IPS DF 6.9 (cell line): ENCODE data around the gene CCR5AS.

Source experiments
- DNase-seq: peaks from one replicate; pipeline ENCODE4 v3.0.0-alpha.2; 2013; ENCODE audit warnings: low read depth, low spot score
- H3K27ac ChIP-seq: one replicate; pipeline ENCODE4 v1.5.1; 2013; ENCODE audit warnings: low read length, control low read depth
- H3K27me3 ChIP-seq: 2 replicates; pipeline ENCODE4 v1.6.1; 2013; ENCODE audit warnings: mild to moderate bottlenecking, low read length; ENCODE audit not compliant: control insufficient read depth, insufficient read depth
- H3K36me3 ChIP-seq: 2 replicates; pipeline ENCODE4 v1.6.1; 2013; ENCODE audit warnings: low read length; ENCODE audit not compliant: control insufficient read depth, insufficient read depth
- H3K4me1 ChIP-seq: 2 replicates; pipeline ENCODE4 v1.6.1; 2013; ENCODE audit warnings: low read length; ENCODE audit not compliant: control insufficient read depth, insufficient read depth
- H3K4me3 ChIP-seq: 2 replicates; pipeline ENCODE4 v1.5.1; 2013; ENCODE audit warnings: mild to moderate bottlenecking, low read length
- H3K9me3 ChIP-seq: 2 replicates; pipeline ENCODE4 v1.6.1; 2013; ENCODE audit warnings: low read length, inconsistent platforms; ENCODE audit not compliant: control insufficient read depth, insufficient read depth
- WGBS: extraction: QIAGEN DNeasy Blood & Tissue Kit; methylation state at CpG from one replicate; pipeline ENCODE4 v1.1.7; 2013; ENCODE audit warnings: mixed read lengths, missing lambda C conversion rate; ENCODE audit not compliant: insufficient read length, insufficient coverage; 5-methylcytosine and 5-hydroxymethylcytosine counted together

The CCR5AS gene

DNA sequence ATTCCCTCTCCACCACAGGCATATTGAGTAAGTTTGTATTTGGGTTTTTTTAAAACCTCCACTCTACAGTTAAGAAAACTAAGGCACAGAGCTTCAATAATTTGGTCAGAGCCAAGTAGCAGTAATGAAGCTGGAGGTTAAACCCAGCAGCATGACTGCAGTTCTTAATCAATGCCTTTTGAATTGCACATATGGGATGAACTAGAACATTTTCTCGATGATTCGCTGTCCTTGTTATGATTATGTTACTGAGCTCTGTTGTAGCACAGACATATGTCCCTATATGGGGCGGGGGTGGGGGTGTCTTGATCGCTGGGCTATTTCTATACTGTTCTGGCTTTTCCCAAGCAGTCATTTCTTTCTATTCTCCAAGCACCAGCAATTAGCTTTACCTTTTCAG is 37.7 kb downstream of the CCR5AS start:
- H3K27me3 ChIP-seq = no peaks in the 10 kb centered on the region
- H3K9me3 ChIP-seq = no peaks in the 10 kb centered on the region
- WGBS = no CpG with 5 or more reads among the region's 4 CpGs
- H3K36me3 ChIP-seq = no peaks in the 10 kb centered on the region
- H3K27ac ChIP-seq = no peak overlapping the region
- no peak overlapping the region for H3K4me3 ChIP-seq
- no peaks in the 10 kb centered on the region for H3K4me1 ChIP-seq
- no peak for DNase-seq

DNA sequence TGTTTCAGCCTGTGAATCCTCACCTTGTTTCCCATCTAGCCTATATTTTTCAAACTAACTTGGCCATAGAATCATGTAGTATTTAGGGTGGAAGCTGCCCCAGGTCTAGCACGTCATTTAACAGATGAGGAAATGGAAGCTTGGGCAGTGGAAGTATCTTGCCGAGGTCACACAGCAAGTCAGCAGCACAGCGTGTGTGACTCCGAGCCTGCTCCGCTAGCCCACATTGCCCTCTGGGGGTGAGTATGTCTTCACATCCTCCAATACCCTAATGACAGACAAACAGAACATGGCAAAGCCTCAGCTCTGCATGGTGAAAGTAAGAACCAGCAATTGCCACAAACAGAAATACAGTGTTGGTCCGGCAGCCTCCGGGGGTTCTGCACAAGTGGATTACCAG is 38.3 kb downstream of the CCR5AS start:
- no CpG with 5 or more reads among the region's 7 CpGs for WGBS
- no peaks in the 10 kb centered on the region for H3K36me3 ChIP-seq
- no peak overlapping the region for H3K27ac ChIP-seq
- H3K9me3 ChIP-seq = no peaks in the 10 kb centered on the region
- H3K4me3 ChIP-seq = no peak overlapping the region
- H3K27me3 ChIP-seq = no peaks in the 10 kb centered on the region
- peak; percentile 45 for DNase-seq
- no peaks in the 10 kb centered on the region for H3K4me1 ChIP-seq

DNA sequence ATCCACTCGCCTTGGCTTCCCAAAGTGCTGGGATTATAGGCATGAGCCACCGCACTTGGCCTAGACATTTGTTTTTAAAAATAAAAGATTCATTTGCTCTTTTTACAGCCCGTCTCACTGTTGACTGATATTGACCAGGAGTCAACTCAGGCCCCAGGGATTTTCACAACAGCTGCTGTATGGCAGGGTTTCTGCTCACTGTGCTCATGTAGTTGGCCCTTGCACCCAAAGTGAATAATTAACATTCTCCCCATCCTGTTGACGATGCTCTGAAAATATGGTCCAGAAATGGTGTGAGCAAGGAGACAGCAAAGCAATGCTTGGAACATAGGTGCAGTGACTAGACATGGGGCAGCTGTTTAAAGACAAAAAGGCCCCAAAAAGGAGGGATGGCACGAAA is 39.1 kb downstream of the CCR5AS start:
- Histone ChIP-seq H3K4me3 (no peak overlapping the region), H3K27me3 (no peaks in the 10 kb centered on the region), H3K36me3 (no peaks in the 10 kb centered on the region), H3K27ac (no peak overlapping the region), H3K4me1 (no peaks in the 10 kb centered on the region), H3K9me3 (no peaks in the 10 kb centered on the region)
- no CpG with 5 or more reads among the region's 5 CpGs for WGBS
- no peak for DNase-seq

DNA sequence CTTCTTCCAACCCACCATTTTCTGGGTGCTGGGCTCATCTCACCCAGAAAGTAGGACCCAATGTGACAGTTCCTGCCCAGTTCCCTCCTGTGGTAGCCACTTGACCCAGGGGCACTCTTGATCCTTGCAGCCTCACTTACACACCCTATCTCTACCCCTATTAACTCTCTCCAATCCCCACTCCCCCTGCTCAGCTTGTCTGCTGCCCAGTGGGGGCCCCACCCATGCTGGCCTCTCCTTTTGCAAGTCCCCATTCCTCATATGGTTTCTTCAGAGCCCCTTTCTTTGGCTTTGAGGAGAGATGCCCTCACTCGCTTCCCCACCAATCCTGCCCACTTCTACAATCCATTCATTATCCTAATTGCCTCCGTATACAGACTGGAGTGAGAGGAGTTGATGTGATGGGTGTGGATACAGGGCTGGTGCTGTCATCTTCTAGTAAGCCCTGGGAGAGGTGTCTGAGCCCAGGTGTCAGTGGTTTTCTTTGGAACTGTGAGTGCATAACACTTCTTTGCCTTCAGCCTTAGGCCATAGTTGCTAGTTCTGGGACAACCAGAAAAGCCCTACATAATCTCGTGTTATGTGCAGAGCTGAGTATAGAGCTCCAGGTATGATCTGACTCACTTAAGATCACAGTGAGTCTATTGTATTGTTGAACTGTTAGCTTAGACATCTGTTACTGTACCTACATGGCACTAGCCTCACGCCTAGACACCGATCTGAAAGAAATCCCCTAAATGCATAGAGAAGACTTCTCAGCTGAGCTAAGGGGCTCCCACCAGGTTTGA is 40.9 kb downstream of the CCR5AS start:
- Histone ChIP-seq H3K27ac (no peak overlapping the region), H3K4me1 (no peaks in the 10 kb centered on the region), H3K4me3 (no peak overlapping the region), H3K36me3 (no peaks in the 10 kb centered on the region), H3K27me3 (no peaks in the 10 kb centered on the region), H3K9me3 (no peaks in the 10 kb centered on the region)
- WGBS = no CpG with 5 or more reads among the region's 5 CpGs
- DNase-seq = no peak

DNA sequence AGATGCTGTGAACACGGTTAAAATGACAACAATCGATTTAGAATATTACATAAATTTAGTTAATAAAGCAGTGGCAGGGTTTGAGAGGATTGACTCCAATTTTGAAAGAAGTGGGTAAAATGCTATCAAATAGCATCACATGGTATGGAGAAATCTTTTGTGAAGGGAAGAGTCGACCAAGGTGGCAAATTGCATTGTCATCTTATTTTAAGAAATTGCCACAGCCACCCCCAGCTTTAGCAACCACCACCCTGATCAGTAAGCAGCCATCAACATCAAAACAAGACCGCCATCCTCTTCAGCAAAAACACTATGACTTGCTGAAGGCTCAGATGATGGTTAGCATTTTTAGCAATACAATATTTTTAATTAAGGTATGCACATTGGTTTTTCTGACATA is 41.8 kb downstream of the CCR5AS start:
- H3K36me3 ChIP-seq = no peaks in the 10 kb centered on the region
- no peaks in the 10 kb centered on the region for H3K27me3 ChIP-seq
- H3K4me1 ChIP-seq = no peaks in the 10 kb centered on the region
- WGBS = no CpG with 5 or more reads among the region's 4 CpGs
- no peak for DNase-seq
- no peaks in the 10 kb centered on the region for H3K9me3 ChIP-seq
- no peak overlapping the region for H3K27ac ChIP-seq
- no peak overlapping the region for H3K4me3 ChIP-seq

DNA sequence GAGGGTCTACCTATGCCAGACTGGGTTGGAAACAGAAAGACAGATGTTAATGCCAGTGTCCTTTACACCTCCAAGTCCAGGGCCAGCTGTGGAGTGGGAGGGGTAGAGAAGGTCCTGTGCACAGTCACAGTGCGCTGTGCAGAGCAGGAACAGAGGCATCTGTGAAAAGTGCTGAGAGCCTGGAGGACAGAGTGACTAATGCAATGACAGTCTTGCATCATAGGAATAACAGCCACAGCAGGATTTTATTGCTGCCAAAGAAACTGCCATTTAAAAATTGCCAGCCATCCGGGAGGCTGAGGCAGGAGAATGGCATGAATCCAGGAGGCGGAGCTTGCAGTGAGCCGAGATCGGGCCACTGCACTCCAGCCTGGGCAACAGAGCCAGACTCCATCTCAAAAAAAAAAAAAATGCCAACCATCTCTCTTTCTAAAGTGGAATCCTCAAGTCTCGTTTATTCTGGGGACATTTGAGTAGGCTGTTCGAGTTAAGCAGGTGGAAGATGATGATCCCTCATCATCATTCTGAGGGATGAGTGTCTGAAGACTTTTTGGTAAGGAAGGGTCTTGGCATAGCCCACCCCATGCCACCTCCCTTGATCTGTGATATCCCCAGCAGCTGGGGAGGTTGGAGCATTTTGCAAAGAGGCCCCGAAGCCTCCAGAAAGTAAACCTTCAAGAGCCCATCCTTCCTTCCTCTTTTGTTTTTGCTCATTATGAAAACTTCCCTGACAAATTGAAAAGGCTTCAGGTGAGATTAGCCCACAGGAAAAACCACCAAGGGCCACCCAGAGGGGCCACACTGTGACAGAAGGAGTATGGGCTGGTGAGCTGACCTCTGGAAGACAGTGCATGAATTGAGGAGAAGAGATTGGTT is 45.2 kb downstream of the CCR5AS start:
- no peak for DNase-seq
- H3K4me1 ChIP-seq = no peaks in the 10 kb centered on the region
- no peak overlapping the region for H3K27ac ChIP-seq
- no CpG with 5 or more reads among the region's 8 CpGs for WGBS
- H3K4me3 ChIP-seq = no peak overlapping the region
- no peaks in the 10 kb centered on the region for H3K27me3 ChIP-seq
- H3K9me3 ChIP-seq = no peaks in the 10 kb centered on the region
- no peaks in the 10 kb centered on the region for H3K36me3 ChIP-seq

DNA sequence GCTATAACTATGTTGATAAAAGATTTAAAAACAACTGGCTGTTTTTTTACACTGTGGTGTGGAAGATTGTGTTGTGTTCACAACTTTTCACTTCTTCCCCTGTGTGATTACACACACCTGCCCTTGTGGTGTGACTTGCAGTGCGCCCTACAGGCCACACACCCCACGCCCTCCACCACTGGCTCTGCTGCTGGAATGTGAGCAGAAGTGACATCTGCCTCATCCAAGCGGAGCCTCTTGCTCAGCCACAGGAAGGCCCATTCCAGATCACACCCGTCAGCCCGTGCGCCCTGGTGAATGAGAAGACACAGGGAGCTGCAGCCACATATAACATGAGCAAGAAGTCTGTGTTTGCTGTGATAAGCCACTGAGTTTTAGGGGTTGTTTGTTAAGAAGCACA is 46.0 kb downstream of the CCR5AS start:
- no peak for DNase-seq
- WGBS = no CpG with 5 or more reads among the region's 6 CpGs
- Histone ChIP-seq H3K9me3 (no peaks in the 10 kb centered on the region), H3K27ac (no peak overlapping the region), H3K36me3 (no peaks in the 10 kb centered on the region), H3K27me3 (no peaks in the 10 kb centered on the region), H3K4me1 (no peaks in the 10 kb centered on the region), H3K4me3 (no peak overlapping the region)

DNA sequence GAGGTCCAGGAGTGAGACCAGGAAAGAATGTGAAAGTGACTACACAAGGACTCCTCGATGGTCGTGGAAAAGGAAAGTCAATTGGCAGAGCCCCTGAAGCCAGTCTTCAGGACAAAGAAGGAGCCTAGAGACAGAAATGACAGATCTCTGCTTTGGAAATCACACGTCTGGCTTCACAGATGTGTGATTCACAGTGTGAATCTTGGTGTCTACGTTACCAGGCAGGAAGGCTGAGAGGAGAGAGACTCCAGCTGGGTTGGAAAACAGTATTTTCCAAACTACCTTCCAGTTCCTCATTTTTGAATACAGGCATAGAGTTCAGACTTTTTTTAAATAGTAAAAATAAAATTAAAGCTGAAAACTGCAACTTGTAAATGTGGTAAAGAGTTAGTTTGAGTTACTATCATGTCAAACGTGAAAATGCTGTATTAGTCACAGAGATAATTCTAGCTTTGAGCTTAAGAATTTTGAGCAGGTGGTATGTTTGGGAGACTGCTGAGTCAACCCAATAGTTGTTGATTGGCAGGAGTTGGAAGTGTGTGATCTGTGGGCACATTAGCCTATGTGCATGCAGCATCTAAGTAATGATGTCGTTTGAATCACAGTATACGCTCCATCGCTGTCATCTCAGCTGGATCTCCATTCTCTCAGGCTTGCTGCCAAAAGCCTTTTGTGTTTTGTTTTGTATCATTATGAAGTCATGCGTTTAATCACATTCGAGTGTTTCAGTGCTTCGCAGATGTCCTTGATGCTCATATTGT is 47.0 kb downstream of the CCR5AS start:
- Histone ChIP-seq H3K27me3 (no peaks in the 10 kb centered on the region), H3K36me3 (no peaks in the 10 kb centered on the region), H3K27ac (no peak overlapping the region), H3K9me3 (no peaks in the 10 kb centered on the region), H3K4me3 (no peak overlapping the region), H3K4me1 (no peaks in the 10 kb centered on the region)
- no CpG with 5 or more reads among the region's 11 CpGs for WGBS
- no peak for DNase-seq

DNA sequence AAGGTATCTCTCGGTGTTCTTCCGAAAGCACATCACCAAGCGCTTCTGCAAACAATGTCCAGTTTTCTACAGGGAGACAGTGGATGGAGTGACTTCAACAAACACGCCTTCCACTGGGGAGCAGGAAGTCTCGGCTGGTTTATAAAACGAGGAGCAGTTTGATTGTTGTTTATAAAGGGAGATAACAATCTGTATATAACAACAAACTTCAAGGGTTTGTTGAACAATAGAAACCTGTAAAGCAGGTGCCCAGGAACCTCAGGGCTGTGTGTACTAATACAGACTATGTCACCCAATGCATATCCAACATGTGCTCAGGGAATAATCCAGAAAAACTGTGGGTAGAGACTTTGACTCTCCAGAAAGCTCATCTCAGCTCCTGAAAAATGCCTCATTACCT is 48.4 kb downstream of the CCR5AS start:
- DNase-seq = no peak
- Histone ChIP-seq H3K4me1 (no peaks in the 10 kb centered on the region), H3K27me3 (no peaks in the 10 kb centered on the region), H3K4me3 (no peak overlapping the region), H3K9me3 (no peaks in the 10 kb centered on the region), H3K36me3 (no peaks in the 10 kb centered on the region), H3K27ac (no peak overlapping the region)
- no CpG with 5 or more reads among the region's 6 CpGs for WGBS

DNA sequence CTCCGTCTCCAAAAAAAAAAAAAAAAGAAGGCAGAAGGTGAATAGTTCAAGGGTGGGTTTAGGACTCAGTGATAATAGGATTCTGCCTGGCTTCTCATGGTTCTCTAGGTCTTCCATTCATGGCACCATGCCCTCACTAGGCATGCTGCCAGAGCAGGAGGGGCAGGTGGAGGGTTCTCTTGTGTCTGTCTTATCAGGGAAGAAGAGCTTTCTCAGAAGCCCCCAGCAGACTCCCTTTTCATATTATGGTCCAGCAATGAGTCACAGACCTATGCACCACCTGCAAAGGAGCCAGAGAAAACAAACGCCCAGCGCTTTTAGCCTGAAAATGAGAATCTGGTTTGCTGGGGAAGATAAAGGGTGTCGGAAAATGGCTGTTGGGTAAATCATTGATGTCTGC is 50.0 kb downstream of the CCR5AS start:
- H3K36me3 ChIP-seq = no peaks in the 10 kb centered on the region
- no peak for DNase-seq
- H3K4me1 ChIP-seq = no peaks in the 10 kb centered on the region; the same call in 1 of the 2 replicates
- H3K9me3 ChIP-seq = no peaks in the 10 kb centered on the region
- no peak overlapping the region for H3K4me3 ChIP-seq
- no peak overlapping the region for H3K27ac ChIP-seq
- no CpG with 5 or more reads among the region's 4 CpGs for WGBS
- H3K27me3 ChIP-seq = no peaks in the 10 kb centered on the region
